ENCODE measurements around the gene MYEOV.

MYEOV gene

GRCh38 chr11:69317401-69318092, 23.6 kb downstream of the MYEOV start:
- H3K27me3 ChIP-seq (ENCODE audit: control insufficient read depth, insufficient read depth, low read length) = no peaks in the 10 kb centered on the region
- WGBS (ENCODE audit: insufficient coverage, insufficient read length) = no CpG with 5 or more reads among the region's 2 CpGs
- no peak overlapping the region for H3K27ac ChIP-seq (ENCODE audit: low read length)
- H3K4me1 ChIP-seq (ENCODE audit: control insufficient read depth, insufficient read depth, low read length) = no peaks in the 10 kb centered on the region
- H3K9me3 ChIP-seq (ENCODE audit: control insufficient read depth, insufficient read depth, low read length) = no peaks in the 10 kb centered on the region
- DNase-seq (ENCODE audit: low read depth, low spot score) = no peak
- H3K36me3 ChIP-seq (ENCODE audit: control insufficient read depth, insufficient read depth, low read length) = no peaks in the 10 kb centered on the region
- H3K4me3 ChIP-seq (ENCODE audit: low read length) = no peak overlapping the region

GRCh38 chr11:69318093-69318420, 24.1 kb downstream of the MYEOV start:
- Histone ChIP-seq H3K27ac (ENCODE audit: low read length) (no peak overlapping the region), H3K9me3 (ENCODE audit: control insufficient read depth, insufficient read depth, low read length) (no peaks in the 10 kb centered on the region), H3K36me3 (ENCODE audit: control insufficient read depth, insufficient read depth, low read length) (no peaks in the 10 kb centered on the region), H3K27me3 (ENCODE audit: control insufficient read depth, insufficient read depth, low read length) (no peaks in the 10 kb centered on the region), H3K4me3 (ENCODE audit: low read length) (no peak overlapping the region), H3K4me1 (ENCODE audit: control insufficient read depth, insufficient read depth, low read length) (no peaks in the 10 kb centered on the region)
- no peak for DNase-seq (ENCODE audit: low read depth, low spot score)
- WGBS (ENCODE audit: insufficient coverage, insufficient read length) = no CpG with 5 or more reads among the region's 1 CpG

- Histone ChIP-seq H3K27ac (ENCODE audit: low read length) (no peak overlapping the region), H3K4me1 (ENCODE audit: control insufficient read depth, insufficient read depth, low read length) (no peaks in the 10 kb centered on the region)
- WGBS (ENCODE audit: insufficient coverage, insufficient read length) = 100% methylated on average over 1 of the region's 13 CpGs
Observed at GRCh38 chr11:69319255-69320106, 25.5 kb downstream of the MYEOV start.

GRCh38 chr11:69320326-69320725, 26.4 kb downstream of the MYEOV start:
- Histone ChIP-seq H3K27ac (ENCODE audit: low read length) (no peak overlapping the region), H3K9me3 (ENCODE audit: control insufficient read depth, insufficient read depth, low read length) (no peaks in the 10 kb centered on the region), H3K4me3 (ENCODE audit: low read length) (no peak overlapping the region), H3K4me1 (ENCODE audit: control insufficient read depth, insufficient read depth, low read length) (no peaks in the 10 kb centered on the region), H3K36me3 (ENCODE audit: control insufficient read depth, insufficient read depth, low read length) (no peaks in the 10 kb centered on the region), H3K27me3 (ENCODE audit: control insufficient read depth, insufficient read depth, low read length) (no peaks in the 10 kb centered on the region)
- DNase-seq (ENCODE audit: low read depth, low spot score) = no peak
- no CpG with 5 or more reads among the region's 7 CpGs for WGBS (ENCODE audit: insufficient coverage, insufficient read length)

More at GRCh38 chr11:69319255-69320106, 25.5 kb downstream of the MYEOV start:
- no peaks in the 10 kb centered on the region for H3K9me3 ChIP-seq (ENCODE audit: control insufficient read depth, insufficient read depth, low read length)
- H3K27me3 ChIP-seq (ENCODE audit: control insufficient read depth, insufficient read depth, low read length) = no peaks in the 10 kb centered on the region
- no peak overlapping the region for H3K4me3 ChIP-seq (ENCODE audit: low read length)
- DNase-seq (ENCODE audit: low read depth, low spot score) = no peak
- no peaks in the 10 kb centered on the region for H3K36me3 ChIP-seq (ENCODE audit: control insufficient read depth, insufficient read depth, low read length)

GRCh38 chr11:69320756-69321741, 27.1 kb downstream of the MYEOV start:
- DNase-seq (ENCODE audit: low read depth, low spot score) = no peak
- no peaks in the 10 kb centered on the region for H3K36me3 ChIP-seq (ENCODE audit: control insufficient read depth, insufficient read depth, low read length)
- no peaks in the 10 kb centered on the region for H3K9me3 ChIP-seq (ENCODE audit: control insufficient read depth, insufficient read depth, low read length)
- no CpG with 5 or more reads among the region's 10 CpGs for WGBS (ENCODE audit: insufficient coverage, insufficient read length)
- H3K27ac ChIP-seq (ENCODE audit: low read length) = no peak overlapping the region
- no peak overlapping the region for H3K4me3 ChIP-seq (ENCODE audit: low read length)
- H3K4me1 ChIP-seq (ENCODE audit: control insufficient read depth, insufficient read depth, low read length) = no peaks in the 10 kb centered on the region
- no peaks in the 10 kb centered on the region for H3K27me3 ChIP-seq (ENCODE audit: control insufficient read depth, insufficient read depth, low read length)

- H3K4me3 ChIP-seq (ENCODE audit: low read length) = no peak overlapping the region
- no peak overlapping the region for H3K27ac ChIP-seq (ENCODE audit: low read length)
- no CpG with 5 or more reads among the region's 5 CpGs for WGBS (ENCODE audit: insufficient coverage, insufficient read length)
- H3K36me3 ChIP-seq (ENCODE audit: control insufficient read depth, insufficient read depth, low read length) = no peaks in the 10 kb centered on the region
- no peaks in the 10 kb centered on the region for H3K9me3 ChIP-seq (ENCODE audit: control insufficient read depth, insufficient read depth, low read length)
- DNase-seq (ENCODE audit: low read depth, low spot score) = no peak
- H3K4me1 ChIP-seq (ENCODE audit: control insufficient read depth, insufficient read depth, low read length) = no peaks in the 10 kb centered on the region
- no peaks in the 10 kb centered on the region for H3K27me3 ChIP-seq (ENCODE audit: control insufficient read depth, insufficient read depth, low read length)
Observed at GRCh38 chr11:69321877-69322361, 28.0 kb downstream of the MYEOV start.

GRCh38 chr11:69325446-69325845, 31.5 kb downstream of the MYEOV start:
- WGBS (ENCODE audit: insufficient coverage, insufficient read length) = no CpG with 5 or more reads among the region's 8 CpGs
- no peak overlapping the region for H3K27ac ChIP-seq (ENCODE audit: low read length)
- DNase-seq (ENCODE audit: low read depth, low spot score) = no peak
- no peaks in the 10 kb centered on the region for H3K9me3 ChIP-seq (ENCODE audit: control insufficient read depth, insufficient read depth, low read length)
- H3K27me3 ChIP-seq (ENCODE audit: control insufficient read depth, insufficient read depth, low read length) = no peaks in the 10 kb centered on the region
- H3K4me1 ChIP-seq (ENCODE audit: control insufficient read depth, insufficient read depth, low read length) = no peaks in the 10 kb centered on the region
- no peaks in the 10 kb centered on the region for H3K36me3 ChIP-seq (ENCODE audit: control insufficient read depth, insufficient read depth, low read length)
- H3K4me3 ChIP-seq (ENCODE audit: low read length) = no peak overlapping the region

GRCh38 chr11:69326622-69327219, 32.8 kb downstream of the MYEOV start:
- H3K27ac ChIP-seq (ENCODE audit: low read length) = no peak overlapping the region
- H3K27me3 ChIP-seq (ENCODE audit: control insufficient read depth, insufficient read depth, low read length) = no peaks in the 10 kb centered on the region
- no peaks in the 10 kb centered on the region for H3K4me1 ChIP-seq (ENCODE audit: control insufficient read depth, insufficient read depth, low read length)
- no peak overlapping the region for H3K4me3 ChIP-seq (ENCODE audit: low read length)
- DNase-seq (ENCODE audit: low read depth, low spot score) = no peak
- no CpG with 5 or more reads among the region's 7 CpGs for WGBS (ENCODE audit: insufficient coverage, insufficient read length)
- H3K36me3 ChIP-seq (ENCODE audit: control insufficient read depth, insufficient read depth, low read length) = no peaks in the 10 kb centered on the region
- H3K9me3 ChIP-seq (ENCODE audit: control insufficient read depth, insufficient read depth, low read length) = no peaks in the 10 kb centered on the region

- no peaks in the 10 kb centered on the region for H3K9me3 ChIP-seq (ENCODE audit: control insufficient read depth, insufficient read depth, low read length)
- no peaks in the 10 kb centered on the region for H3K27me3 ChIP-seq (ENCODE audit: control insufficient read depth, insufficient read depth, low read length)
- H3K4me3 ChIP-seq (ENCODE audit: low read length) = no peak overlapping the region
- no peaks in the 10 kb centered on the region for H3K36me3 ChIP-seq (ENCODE audit: control insufficient read depth, insufficient read depth, low read length)
- no CpG with 5 or more reads among the region's 6 CpGs for WGBS (ENCODE audit: insufficient coverage, insufficient read length)
- H3K27ac ChIP-seq (ENCODE audit: low read length) = no peak overlapping the region
- DNase-seq (ENCODE audit: low read depth, low spot score) = no peak
- no peaks in the 10 kb centered on the region for H3K4me1 ChIP-seq (ENCODE audit: control insufficient read depth, insufficient read depth, low read length)
Observed at GRCh38 chr11:69327741-69328191, 33.8 kb downstream of the MYEOV start.

GRCh38 chr11:69328231-69328630, 34.3 kb downstream of the MYEOV start:
- no peaks in the 10 kb centered on the region for H3K36me3 ChIP-seq (ENCODE audit: control insufficient read depth, insufficient read depth, low read length)
- no peak overlapping the region for H3K4me3 ChIP-seq (ENCODE audit: low read length)
- no peak overlapping the region for H3K27ac ChIP-seq (ENCODE audit: low read length)
- no peak for DNase-seq (ENCODE audit: low read depth, low spot score)
- H3K27me3 ChIP-seq (ENCODE audit: control insufficient read depth, insufficient read depth, low read length) = no peaks in the 10 kb centered on the region
- no CpG with 5 or more reads among the region's 8 CpGs for WGBS (ENCODE audit: insufficient coverage, insufficient read length)
- no peaks in the 10 kb centered on the region for H3K4me1 ChIP-seq (ENCODE audit: control insufficient read depth, insufficient read depth, low read length)
- H3K9me3 ChIP-seq (ENCODE audit: control insufficient read depth, insufficient read depth, low read length) = no peaks in the 10 kb centered on the region

Data from iPS DF 6.9 (cell line).